HepG2 (cell line): Measurements from ENCODE around the gene HTRA2. TPM values are rescaled to one million over a fixed set of nuclear protein-coding genes. Genes with fewer than 3 reads are reported as not detected.

Experiments used
- CHCHD3 ChIP-seq: sonication (generic); formaldehyde crosslinking; IDR thresholded peaks from 2 replicates; pipeline ENCODE4 v1.8.0; 2022; ENCODE audit warnings: mild to moderate bottlenecking, missing genetic modification reagents, moderate library complexity
- FOSL2 ChIP-seq: sonication (generic); formaldehyde crosslinking; IDR thresholded peaks from 2 replicates; pipeline ENCODE4 v1.4.0; 2020; ENCODE audit warnings: missing genetic modification reagents
- LBX2 ChIP-seq: sonication (generic); formaldehyde crosslinking; IDR thresholded peaks from 2 replicates; pipeline ENCODE4 v1.5.0; 2020; ENCODE audit warnings: missing genetic modification reagents, mild to moderate bottlenecking, borderline replicate concordance
- MAFG ChIP-seq: sonication (generic); formaldehyde crosslinking; IDR thresholded peaks from 2 replicates; pipeline ENCODE4 v1.5.1; 2020; ENCODE audit warnings: mild to moderate bottlenecking, missing genetic modification reagents
- NR1H2 ChIP-seq: sonication (generic); formaldehyde crosslinking; IDR thresholded peaks from 2 replicates; pipeline ENCODE4 v1.8.1; 2022; ENCODE audit warnings: low read depth, missing genetic modification reagents, borderline replicate concordance
- PAWR ChIP-seq: sonication (generic); formaldehyde crosslinking; IDR thresholded peaks from 2 replicates; pipeline ENCODE4 v1.4.0; 2020; ENCODE audit warnings: missing genetic modification reagents, mild to moderate bottlenecking, borderline replicate concordance
- REST ChIP-seq, 2 experiments: IDR thresholded peaks; 2 replicates each; pipeline ENCODE4 v1.6.1; 2011 to 2012; ENCODE audit warnings: low read length in 2 of 2, borderline replicate concordance in 1 of 2, low read depth in 1 of 2, mild to moderate bottlenecking in 1 of 2, moderate library complexity in 1 of 2
- SMAD3 ChIP-seq: sonication (generic); formaldehyde crosslinking; IDR thresholded peaks from 2 replicates; pipeline ENCODE4 v1.4.0; 2020; ENCODE audit warnings: missing genetic modification reagents
- SRSF1 ChIP-seq: fragments of 200-400 bp; formaldehyde crosslinking; optimal IDR thresholded peaks from 2 replicates; pipeline ENCODE3; 2017; ENCODE audit warnings: mild to moderate bottlenecking, low read depth, low read length, moderate library complexity
- STAT5B ChIP-seq: sonication (generic); formaldehyde crosslinking; IDR thresholded peaks from 2 replicates; pipeline ENCODE4 v1.4.0; 2020; ENCODE audit warnings: missing genetic modification reagents
- TAF15 ChIP-seq: fragments of 200-400 bp; formaldehyde crosslinking; IDR thresholded peaks from one replicate; pipeline ENCODE4 v1.6.1; 2018; ENCODE audit warnings: mild to moderate bottlenecking, low read depth, low read length; ENCODE audit not compliant: poor library complexity, severe bottlenecking
- ZNF207 ChIP-seq: fragments of 450-650 bp; IDR thresholded peaks from 2 replicates; pipeline ENCODE4 v1.6.1; 2016; ENCODE audit warnings: antibody characterized with exemption, borderline replicate concordance
- ZNF317 ChIP-seq: sonication (generic); formaldehyde crosslinking; IDR thresholded peaks from 2 replicates; pipeline ENCODE4 v1.5.0; 2020; ENCODE audit warnings: mild to moderate bottlenecking, missing genetic modification reagents
- ZNF382 ChIP-seq: sonication (generic); formaldehyde crosslinking; IDR thresholded peaks from 2 replicates; pipeline ENCODE4 v1.5.0; 2020; ENCODE audit warnings: missing genetic modification reagents, mild to moderate bottlenecking, borderline replicate concordance
- ZNF432 ChIP-seq: sonication (generic); formaldehyde crosslinking; IDR thresholded peaks from 2 replicates; pipeline ENCODE4 v1.5.0; 2020; ENCODE audit warnings: missing genetic modification reagents, mild to moderate bottlenecking, borderline replicate concordance
- ZNF614 ChIP-seq: IDR thresholded peaks from 2 replicates; pipeline ENCODE4 v1.6.1; 2018; ENCODE audit warnings: missing biosample characterization, missing genetic modification reagents, inconsistent platforms, borderline replicate concordance
- polyA plus RNA-seq, 8 experiments: library from polyadenylated mRNA; depleted of rRNA in 3 of 8; stranded (reverse) in 7 of 8; unstranded in 1 of 8; fragments of >200 nt; fragmentation: Illumina TruSeq in 4 of 8; extraction: Trizol in 4 of 8; gene quantifications; 2 replicates each; pipeline versions ENCODE4 v1.2.1 to v1.2.3, GENCODE V29; 2011 to 2016; ENCODE audit warnings: low read depth in 4 of 8, missing spikeins in 1 of 8, mixed read lengths in 1 of 8; ENCODE audit not compliant: insufficient read depth in 1 of 8
- total RNA-seq, 5 experiments: library from RNA; depleted of rRNA; stranded (reverse); fragments of >200 nt; fragmentation: Illumina TruSeq; extraction: Trizol; gene quantifications; 2 replicates each; pipeline ENCODE4 v1.2.3, GENCODE V29; 2016; ENCODE audit warnings: low read depth in 1 of 5
- TF ChIP-seq, protein P1 (sequence below): sonication (generic); formaldehyde crosslinking; IDR thresholded peaks from 2 replicates; pipeline ENCODE4 v1.4.0; 2020; ENCODE audit warnings: missing genetic modification reagents, borderline replicate concordance
- TF ChIP-seq, protein P2 (sequence below): sonication (generic); formaldehyde crosslinking; IDR thresholded peaks from 2 replicates; pipeline ENCODE4 v1.8.0; 2022; ENCODE audit warnings: missing genetic modification reagents, mild to moderate bottlenecking, inconsistent platforms, borderline replicate concordance

The HTRA2 gene
- total and polyA plus RNA-seq, 2 of the 13 experiments (the other 11 are each of a cell fraction or from before 2014, with no cell fraction given): 47.7 to 50.3 TPM

- peak in 1 of 2 experiments; percentile 28; a peak in 1 of 4 replicates for TF ChIP-seq REST (IDR thresholded peaks at IDR 0.05; ENCODE audit: borderline replicate concordance in 1 of 2, low read depth in 1 of 2, low read length in 2 of 2)
- peak; percentile 90 for TF ChIP-seq SRSF1
- TF ChIP-seq, protein P1, sequence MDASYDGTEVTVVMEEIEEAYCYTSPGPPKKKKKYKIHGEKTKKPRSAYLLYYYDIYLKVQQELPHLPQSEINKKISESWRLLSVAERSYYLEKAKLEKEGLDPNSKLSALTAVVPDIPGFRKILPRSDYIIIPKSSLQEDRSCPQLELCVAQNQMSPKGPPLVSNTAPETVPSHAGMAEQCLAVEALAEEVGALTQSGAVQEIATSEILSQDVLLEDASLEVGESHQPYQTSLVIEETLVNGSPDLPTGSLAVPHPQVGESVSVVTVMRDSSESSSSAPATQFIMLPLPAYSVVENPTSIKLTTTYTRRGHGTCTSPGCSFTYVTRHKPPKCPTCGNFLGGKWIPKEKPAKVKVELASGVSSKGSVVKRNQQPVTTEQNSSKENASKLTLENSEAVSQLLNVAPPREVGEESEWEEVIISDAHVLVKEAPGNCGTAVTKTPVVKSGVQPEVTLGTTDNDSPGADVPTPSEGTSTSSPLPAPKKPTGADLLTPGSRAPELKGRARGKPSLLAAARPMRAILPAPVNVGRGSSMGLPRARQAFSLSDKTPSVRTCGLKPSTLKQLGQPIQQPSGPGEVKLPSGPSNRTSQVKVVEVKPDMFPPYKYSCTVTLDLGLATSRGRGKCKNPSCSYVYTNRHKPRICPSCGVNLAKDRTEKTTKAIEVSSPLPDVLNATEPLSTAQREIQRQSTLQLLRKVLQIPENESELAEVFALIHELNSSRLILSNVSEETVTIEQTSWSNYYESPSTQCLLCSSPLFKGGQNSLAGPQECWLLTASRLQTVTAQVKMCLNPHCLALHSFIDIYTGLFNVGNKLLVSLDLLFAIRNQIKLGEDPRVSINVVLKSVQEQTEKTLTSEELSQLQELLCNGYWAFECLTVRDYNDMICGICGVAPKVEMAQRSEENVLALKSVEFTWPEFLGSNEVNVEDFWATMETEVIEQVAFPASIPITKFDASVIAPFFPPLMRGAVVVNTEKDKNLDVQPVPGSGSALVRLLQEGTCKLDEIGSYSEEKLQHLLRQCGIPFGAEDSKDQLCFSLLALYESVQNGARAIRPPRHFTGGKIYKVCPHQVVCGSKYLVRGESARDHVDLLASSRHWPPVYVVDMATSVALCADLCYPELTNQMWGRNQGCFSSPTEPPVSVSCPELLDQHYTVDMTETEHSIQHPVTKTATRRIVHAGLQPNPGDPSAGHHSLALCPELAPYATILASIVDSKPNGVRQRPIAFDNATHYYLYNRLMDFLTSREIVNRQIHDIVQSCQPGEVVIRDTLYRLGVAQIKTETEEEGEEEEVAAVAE: no peak
- TF ChIP-seq ZNF382 (CRISPR knock-in tag): no peak
- TF ChIP-seq ZNF614 (CRISPR knock-in tag): peak; percentile 48; the same call in 1 of the 2 replicates
- peak; percentile 50; the same call in 1 of the 2 replicates for TF ChIP-seq CHCHD3
- no peak; the same call in 1 of the 2 replicates for TF ChIP-seq LBX2 (CRISPR knock-in tag)
- peak; percentile 63 for TF ChIP-seq NR1H2 (CRISPR knock-in tag)
- TF ChIP-seq FOSL2: peak; percentile 87
- TF ChIP-seq TAF15: peak; percentile 81
- TF ChIP-seq MAFG (CRISPR knock-in tag): no peak
- peak; percentile 82; the same call in 1 of the 2 replicates for TF ChIP-seq PAWR
- TF ChIP-seq ZNF317 (CRISPR knock-in tag): peak; percentile 80; the same call in 1 of the 2 replicates
- TF ChIP-seq ZNF207: no peak
- TF ChIP-seq STAT5B: 0 out of 2 replicates have a peak, but pooled peaks have one; percentile 19
- TF ChIP-seq ZNF432 (CRISPR knock-in tag): no peak
- peak; percentile 83 for TF ChIP-seq SMAD3 (CRISPR knock-in tag)
- TF ChIP-seq, protein P2, sequence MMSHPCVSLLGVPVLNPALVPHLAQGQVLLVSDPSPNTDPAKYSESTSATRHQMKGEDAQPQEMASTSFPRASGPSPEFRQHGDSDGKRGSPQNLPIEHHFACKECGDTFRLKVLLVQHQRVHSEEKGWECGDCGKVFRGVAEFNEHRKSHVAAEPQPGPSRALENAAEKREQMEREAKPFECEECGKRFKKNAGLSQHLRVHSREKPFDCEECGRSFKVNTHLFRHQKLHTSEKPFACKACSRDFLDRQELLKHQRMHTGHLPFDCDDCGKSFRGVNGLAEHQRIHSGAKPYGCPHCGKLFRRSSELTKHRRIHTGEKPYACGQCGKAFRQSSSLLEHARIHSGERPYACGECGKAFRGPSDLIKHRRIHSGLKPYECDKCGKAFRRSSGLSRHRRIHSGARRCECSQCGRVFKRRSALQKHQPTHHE (CRISPR knock-in tag): no peak
These were observed 26.8 kb upstream of the HTRA2 start (continued) for GRCh38 chr2:74502720-74503505.
